Cardiac fibroblast (primary cell): ENCODE measurements around the gene CRAT.

Experiments
- DNase-seq, 2 donors: peaks; one replicate each; pipeline versions ENCODE4 v3.0.0 to v3.0.0-alpha.2; 2010; ENCODE audit warnings: low read depth in 2 of 2
- H3K4me3 ChIP-seq, 2 donors: replicated peaks in 1 of 2; 1 replicate in 1 of 2; 2 replicates in 1 of 2; pipeline ENCODE4 v1.5.1; 2011; ENCODE audit warnings: low read depth in 2 of 2, low read length in 2 of 2, mild to moderate bottlenecking in 2 of 2, moderate library complexity in 1 of 2
- CTCF ChIP-seq: IDR thresholded peaks from one replicate; pipeline ENCODE4 v1.5.1; 2011; ENCODE audit warnings: low read depth, mild to moderate bottlenecking, low read length, inconsistent platforms

Gene CRAT

GRCh38 chr9:129071526-129072126, 39.0 kb downstream of the CRAT start:
- no peak overlapping the region for H3K4me3 ChIP-seq
- no peak for DNase-seq
- TF ChIP-seq CTCF, result no peak

- no peak for TF ChIP-seq CTCF
- H3K4me3 ChIP-seq, result no peak overlapping the region
- DNase-seq, result no peak
Observed at GRCh38 chr9:129070696-129071525, 39.7 kb downstream of the CRAT start.

- no peak overlapping the region for H3K4me3 ChIP-seq
Observed at GRCh38 chr9:129069862-129070641, 40.5 kb downstream of the CRAT start.

GRCh38 chr9:129068990-129069861, 41.4 kb downstream of the CRAT start:
- TF ChIP-seq CTCF, result no peak
- no peak overlapping the region for H3K4me3 ChIP-seq
- DNase-seq, result peak in 1 of 2 donors; percentile 69

More at GRCh38 chr9:129069862-129070641, 40.5 kb downstream of the CRAT start:
- DNase-seq, result no peak
- TF ChIP-seq CTCF, result no peak

- no peak overlapping the region for H3K4me3 ChIP-seq
- no peak for TF ChIP-seq CTCF
- DNase-seq, result no peak
Observed at GRCh38 chr9:129068110-129068509, 42.5 kb downstream of the CRAT start.

GRCh38 chr9:129064499-129064908, 46.1 kb downstream of the CRAT start:
- TF ChIP-seq CTCF, result no peak
- no peak for DNase-seq
- no peak overlapping the region for H3K4me3 ChIP-seq
